ENCODE data around the gene ANO1. TPM values are rescaled to one million over a fixed set of nuclear protein-coding genes. Genes with fewer than 3 reads are reported as not detected.

The ANO1 gene
- total RNA-seq, 1 experiment from 2014 or later, result 10.9 TPM

DNA sequence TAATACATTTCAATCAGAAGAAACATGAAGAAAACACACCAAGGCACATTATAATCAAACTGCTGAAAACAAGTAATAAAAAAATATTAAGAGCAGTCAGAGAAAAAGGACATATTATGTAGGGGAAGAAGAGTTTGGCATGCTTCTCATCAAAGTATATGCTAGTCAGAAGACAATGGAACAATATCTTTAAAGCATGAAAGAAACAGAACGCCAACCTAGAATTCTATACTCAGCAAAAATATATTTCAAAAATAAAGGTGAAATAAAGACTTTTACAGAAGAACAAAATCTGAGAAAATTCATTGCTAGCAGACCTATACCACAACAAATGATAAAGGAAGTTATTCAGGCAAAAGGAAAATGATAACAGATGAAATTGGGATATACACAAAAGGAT is 34.6 kb upstream of the ANO1 start:
- Mint-ChIP-seq H3K36me3 (ENCODE audit: insufficient read depth in 1 of 3, low read depth in 3 of 3) (peaks cover 10 to 22% (median 17%) of the 10 kb centered on the region in 3 experiments), H3K9me3 (peaks cover 44 to 45% of the 10 kb centered on the region in 2 experiments), H3K4me1 (peaks cover 3 to 5% of the 10 kb centered on the region in 2 experiments; a peak in 3 of 4 replicates), H3K4me3 (no peak overlapping the region), H3K27ac (no peak overlapping the region), H3K27me3 (ENCODE audit: low read depth) (peaks cover 42% of the 10 kb centered on the region)
- Histone ChIP-seq H3K4ac (ENCODE audit: low read depth, low read length) (no peak overlapping the region), H3K9me3 (ENCODE audit: control insufficient read depth, low read depth, low read length) (peaks cover 20% of the 10 kb centered on the region), H3K14ac (ENCODE audit: insufficient read depth, low read length) (no peak overlapping the region), H3K56ac (ENCODE audit: insufficient read length, low read depth, low read length) (no peak overlapping the region), H3K27ac (ENCODE audit: insufficient read length, low read depth, low read length) (no peak overlapping the region), H4K91ac (ENCODE audit: insufficient read length, low read depth, low read length) (no peak overlapping the region), H3K79me2 (ENCODE audit: insufficient read depth, low read length) (no peaks in the 10 kb centered on the region), H2BK12ac (ENCODE audit: insufficient read length, low read depth, low read length) (no peak overlapping the region), H3K9ac (ENCODE audit: extremely low read depth, insufficient read length, low read length) (no peak overlapping the region), H4K20me1 (ENCODE audit: control insufficient read depth, insufficient read depth, insufficient read length) (no peaks in the 10 kb centered on the region), H3T11ph (ENCODE audit: low read length) (no peak overlapping the region), H4K5ac (ENCODE audit: insufficient read length, low read depth, low read length) (no peak overlapping the region), H2AFZ (ENCODE audit: low read length) (no peak overlapping the region), H2BK120ac (ENCODE audit: low read depth, low read length, poor library complexity, severe bottlenecking) (no peak overlapping the region), H4K8ac (replicated peaks; ENCODE audit: insufficient read length, low read depth, low read length) (no peak overlapping the region), H2BK15ac (ENCODE audit: low read depth, low read length) (no peak overlapping the region), H3K18ac (ENCODE audit: insufficient read length, low read depth, low read length) (no peak overlapping the region), H3K4me1 (ENCODE audit: insufficient read depth, low read length) (no peaks in the 10 kb centered on the region; the same call in 1 of the 2 replicates), H3K23me2 (ENCODE audit: insufficient read length, low read depth, low read length, poor library complexity, severe bottlenecking) (no peaks in the 10 kb centered on the region), H3K79me1 (ENCODE audit: insufficient read depth, low read depth, low read length, poor library complexity, severe bottlenecking) (no peaks in the 10 kb centered on the region), H3K27me3 (ENCODE audit: insufficient read depth, low read length) (no peaks in the 10 kb centered on the region), H2BK5ac (ENCODE audit: insufficient read length, low read length) (no peak overlapping the region), H3K4me2 (ENCODE audit: insufficient read depth, insufficient read length, low read length) (no peak overlapping the region), H2BK20ac (ENCODE audit: low read depth, low read length, poor library complexity, severe bottlenecking) (no peak overlapping the region), H2AK5ac (ENCODE audit: insufficient read length, low read length) (no peak overlapping the region), H3K23ac (ENCODE audit: insufficient read length, low read depth, low read length) (no peak overlapping the region)
- no peak for TF ChIP-seq CTCF (conservative IDR thresholded peaks at IDR 0.05)
- WGBS (ENCODE audit: extremely low coverage, insufficient read length, low lambda C conversion rate), result no CpG with 5 or more reads among the region's 1 CpG
- DNase-seq, result no peak

All from H9 (cell line).